ENCODE data around the gene GALP. TPM values are rescaled to one million over a fixed set of nuclear protein-coding genes. Genes with fewer than 3 reads are reported as not detected.
"Not testable (repeated sequence)": the region's sequence is repeated elsewhere in the genome, so short reads cannot be mapped to it uniquely, and the experiment has no call there.

The GALP gene
- total RNA-seq (2014; rRNA removed; shearing (Covaris generic)) = not detected in 2 replicates

GRCh38 chr19:56175861-56176307, at the start of gene GALP:
TSS of gene GALP (plus strand) at chr19:56176008. CDS start at chr19:56177109, 1,101 bp downstream.
- not testable (repeated sequence) for H3K36me3 ChIP-seq (replicated peaks; ENCODE audit: control insufficient read depth, insufficient read depth, low read length); H3K4me3 ChIP-seq (ENCODE audit: insufficient read depth, low read depth, low read length); H3K27me3 ChIP-seq (ENCODE audit: control insufficient read depth, insufficient read depth, low read length)
- DNase-seq = peak; percentile 63

- H3K36me3 ChIP-seq (replicated peaks; ENCODE audit: control insufficient read depth, insufficient read depth, low read length) = no peaks in the 10 kb centered on the region
- no peaks in the 10 kb centered on the region for H3K27me3 ChIP-seq (ENCODE audit: control insufficient read depth, insufficient read depth, low read length)
- DNase-seq = peak; percentile 72
- H3K4me3 ChIP-seq (ENCODE audit: insufficient read depth, low read depth, low read length) = no peak overlapping the region
Observed at GRCh38 chr19:56126983-56127780, 48.6 kb upstream of the GALP start.

- Histone ChIP-seq H3K27me3 (ENCODE audit: control insufficient read depth, insufficient read depth, low read length) (no peaks in the 10 kb centered on the region), H3K36me3 (replicated peaks; ENCODE audit: control insufficient read depth, insufficient read depth, low read length) (no peaks in the 10 kb centered on the region), H3K4me3 (ENCODE audit: insufficient read depth, low read depth, low read length) (no peak overlapping the region)
- no peak for DNase-seq
Observed at GRCh38 chr19:56130006-56130405, 45.8 kb upstream of the GALP start.

GRCh38 chr19:56131651-56132050, 44.2 kb upstream of the GALP start:
- H3K36me3 ChIP-seq (replicated peaks; ENCODE audit: control insufficient read depth, insufficient read depth, low read length) = no peaks in the 10 kb centered on the region
- no peak for DNase-seq
- H3K27me3 ChIP-seq (ENCODE audit: control insufficient read depth, insufficient read depth, low read length) = no peaks in the 10 kb centered on the region
- no peak overlapping the region for H3K4me3 ChIP-seq (ENCODE audit: insufficient read depth, low read depth, low read length)

- no peak overlapping the region for H3K4me3 ChIP-seq (ENCODE audit: insufficient read depth, low read depth, low read length)
- DNase-seq = no peak
- no peaks in the 10 kb centered on the region for H3K36me3 ChIP-seq (replicated peaks; ENCODE audit: control insufficient read depth, insufficient read depth, low read length)
Observed at GRCh38 chr19:56132316-56132822, 43.4 kb upstream of the GALP start.

GRCh38 chr19:56133858-56134653, 41.8 kb upstream of the GALP start:
- Histone ChIP-seq H3K36me3 (replicated peaks; ENCODE audit: control insufficient read depth, insufficient read depth, low read length) (no peaks in the 10 kb centered on the region), H3K27me3 (ENCODE audit: control insufficient read depth, insufficient read depth, low read length) (no peaks in the 10 kb centered on the region), H3K4me3 (ENCODE audit: insufficient read depth, low read depth, low read length) (no peak overlapping the region)
- no peak for DNase-seq

More at GRCh38 chr19:56132316-56132822, 43.4 kb upstream of the GALP start:
- no peaks in the 10 kb centered on the region for H3K27me3 ChIP-seq (ENCODE audit: control insufficient read depth, insufficient read depth, low read length)

GRCh38 chr19:56134654-56134921, 41.2 kb upstream of the GALP start:
- H3K36me3 ChIP-seq (replicated peaks; ENCODE audit: control insufficient read depth, insufficient read depth, low read length) = no peaks in the 10 kb centered on the region
- no peak overlapping the region for H3K4me3 ChIP-seq (ENCODE audit: insufficient read depth, low read depth, low read length)
- DNase-seq = no peak
- no peaks in the 10 kb centered on the region for H3K27me3 ChIP-seq (ENCODE audit: control insufficient read depth, insufficient read depth, low read length)

- Histone ChIP-seq H3K27me3 (ENCODE audit: control insufficient read depth, insufficient read depth, low read length) (no peaks in the 10 kb centered on the region), H3K4me3 (ENCODE audit: insufficient read depth, low read depth, low read length) (no peak overlapping the region), H3K36me3 (replicated peaks; ENCODE audit: control insufficient read depth, insufficient read depth, low read length) (no peaks in the 10 kb centered on the region)
- DNase-seq = peak; percentile 73
Observed at GRCh38 chr19:56136362-56136761, 39.4 kb upstream of the GALP start.

GRCh38 chr19:56137405-56137804, 38.4 kb upstream of the GALP start:
- no peaks in the 10 kb centered on the region for H3K27me3 ChIP-seq (ENCODE audit: control insufficient read depth, insufficient read depth, low read length)
- DNase-seq = no peak
- no peak overlapping the region for H3K4me3 ChIP-seq (ENCODE audit: insufficient read depth, low read depth, low read length)
- no peaks in the 10 kb centered on the region for H3K36me3 ChIP-seq (replicated peaks; ENCODE audit: control insufficient read depth, insufficient read depth, low read length)

- Histone ChIP-seq H3K36me3 (replicated peaks; ENCODE audit: control insufficient read depth, insufficient read depth, low read length) (no peaks in the 10 kb centered on the region; the same call in 1 of the 2 replicates), H3K4me3 (ENCODE audit: insufficient read depth, low read depth, low read length) (no peak overlapping the region), H3K27me3 (ENCODE audit: control insufficient read depth, insufficient read depth, low read length) (no peaks in the 10 kb centered on the region)
- DNase-seq = no peak
Observed at GRCh38 chr19:56138069-56138468, 37.7 kb upstream of the GALP start.

GRCh38 chr19:56139847-56140582, 35.8 kb upstream of the GALP start:
- no peak for DNase-seq
- no peaks in the 10 kb centered on the region; the same call in 1 of the 2 replicates for H3K36me3 ChIP-seq (replicated peaks; ENCODE audit: control insufficient read depth, insufficient read depth, low read length)
- peak overlapping the region; percentile 60 for H3K4me3 ChIP-seq (ENCODE audit: insufficient read depth, low read depth, low read length)
- H3K27me3 ChIP-seq (ENCODE audit: control insufficient read depth, insufficient read depth, low read length) = no peaks in the 10 kb centered on the region

- Histone ChIP-seq H3K36me3 (replicated peaks; ENCODE audit: control insufficient read depth, insufficient read depth, low read length) (no peaks in the 10 kb centered on the region; the same call in 1 of the 2 replicates), H3K27me3 (ENCODE audit: control insufficient read depth, insufficient read depth, low read length) (no peaks in the 10 kb centered on the region), H3K4me3 (ENCODE audit: insufficient read depth, low read depth, low read length) (peak within 1 kb of the TSS; percentile 63)
- DNase-seq = peak; percentile 98
Observed at GRCh38 chr19:56140583-56141416, 35.0 kb upstream of the GALP start, which contains the start of gene ZNF444. TSS of gene ZNF444 (plus strand) at chr19:56141287. CDS start at chr19:56146912, 5,625 bp downstream.

- Histone ChIP-seq H3K36me3 (replicated peaks; ENCODE audit: control insufficient read depth, insufficient read depth, low read length) (no peaks in the 10 kb centered on the region; the same call in 1 of the 2 replicates), H3K4me3 (ENCODE audit: insufficient read depth, low read depth, low read length) (peak overlapping the region; percentile 63), H3K27me3 (ENCODE audit: control insufficient read depth, insufficient read depth, low read length) (no peaks in the 10 kb centered on the region)
- no peak for DNase-seq
Observed at GRCh38 chr19:56141417-56141993, 34.3 kb upstream of the GALP start.

Data from H7 (cell line).